Left hindlimb (tissue), 1 donor: ENCODE data around the gene RSPO3.

Experiments used
- DNase-seq: peaks from one replicate; pipeline ENCODE4 v3.0.0-alpha.2; 2018

Gene RSPO3

DNA sequence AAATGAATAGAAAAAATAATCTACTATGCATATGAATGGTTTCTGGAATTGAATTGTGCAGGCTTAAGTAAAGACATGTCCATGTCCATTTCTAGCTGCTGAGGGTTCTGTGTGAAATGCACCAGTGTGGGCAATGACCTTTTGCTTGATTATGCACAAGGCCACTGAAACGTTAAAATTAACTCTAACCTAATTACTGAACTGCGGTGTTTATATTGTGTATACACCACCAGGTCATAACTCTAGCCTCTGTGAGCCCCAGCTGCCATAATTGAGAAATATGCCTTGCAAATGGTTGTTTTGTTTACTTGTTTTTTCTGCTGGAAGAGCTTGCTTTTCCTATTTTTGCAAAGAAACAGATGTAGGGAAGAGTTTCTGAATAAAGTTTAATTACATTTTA is 46.1 kb downstream of the RSPO3 start:
- no peak for DNase-seq

DNA sequence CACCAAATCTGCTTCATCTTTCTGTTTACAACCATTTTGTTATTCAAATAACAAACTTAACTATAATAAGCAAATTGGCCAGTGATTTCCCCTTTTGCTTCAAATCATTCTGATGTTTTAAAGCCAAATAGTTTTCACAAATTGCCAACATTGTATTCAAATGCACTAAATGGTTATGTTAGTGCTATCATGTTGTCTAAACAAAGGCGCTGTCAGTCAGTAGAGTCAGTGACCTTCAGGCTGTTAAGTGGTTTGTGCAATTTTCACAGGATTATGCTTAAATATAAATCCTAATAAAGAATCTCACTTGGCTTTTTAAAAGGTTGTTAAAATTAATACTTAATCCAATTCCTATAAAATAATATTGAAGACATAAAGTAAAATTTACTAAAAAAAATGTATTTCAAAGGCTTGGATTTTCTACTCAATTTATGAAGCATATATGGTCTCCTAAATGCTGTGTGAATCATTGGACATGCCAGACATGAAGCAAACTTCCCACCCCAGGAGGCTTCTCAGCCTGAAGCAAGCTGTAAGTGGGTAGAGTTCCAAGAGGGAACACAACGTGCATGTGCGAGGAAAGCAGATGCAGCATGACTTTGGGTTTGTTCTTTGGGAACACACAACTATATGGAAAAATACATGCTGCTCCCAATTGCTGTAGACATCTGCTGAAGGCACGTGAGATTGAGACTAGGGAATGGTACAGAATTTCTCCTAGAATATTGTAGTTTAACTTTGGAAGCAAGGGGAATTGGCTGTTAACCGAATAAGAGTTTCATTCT is 54.9 kb downstream of the RSPO3 start:
- DNase-seq = no peak

DNA sequence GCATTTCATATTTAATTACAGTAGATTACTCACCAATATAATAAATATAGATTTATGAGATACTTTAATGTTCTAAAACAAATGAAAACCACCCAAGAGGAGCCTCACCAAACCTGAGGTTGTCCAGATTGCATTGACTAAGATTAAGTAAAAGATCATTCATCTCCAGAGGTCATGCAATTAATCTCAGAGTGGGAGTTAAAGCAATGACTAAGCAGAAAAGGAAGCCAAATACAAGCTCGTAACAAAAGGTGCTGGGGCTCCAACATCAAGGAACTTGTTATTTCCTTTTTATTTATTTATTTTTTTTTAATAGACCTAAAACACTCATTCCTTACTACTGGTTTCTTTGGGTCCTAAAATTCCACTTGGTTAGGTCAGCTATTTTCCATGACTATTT is 57.7 kb downstream of the RSPO3 start:
- no peak for DNase-seq

GRCh38 chr6:127177030-127177922 is 58.8 kb downstream of the RSPO3 start:
- DNase-seq = no peak

GRCh38 chr6:127177923-127178231 is 59.4 kb downstream of the RSPO3 start:
- DNase-seq = no peak

- DNase-seq = no peak
These were observed 60.3 kb downstream of the RSPO3 start for GRCh38 chr6:127178746-127179145.

DNA sequence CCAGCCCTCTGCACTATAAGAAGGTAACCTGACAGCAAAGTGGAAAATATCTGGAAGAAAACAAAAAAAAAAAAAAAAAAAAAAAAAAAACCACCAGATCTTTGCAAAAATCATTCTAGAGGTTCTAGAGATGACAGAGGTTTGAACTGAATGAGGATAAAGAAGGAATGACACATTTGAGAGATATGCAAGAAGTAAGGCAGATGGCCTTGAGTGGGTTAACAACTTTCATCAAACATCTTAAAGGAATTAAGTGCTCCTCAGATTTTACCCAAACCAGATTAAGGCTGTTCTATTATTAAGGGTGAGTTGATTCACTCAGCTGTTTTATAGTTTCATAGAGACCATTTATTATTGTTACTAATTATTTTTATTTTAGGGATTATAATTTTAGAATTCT is 62.0 kb downstream of the RSPO3 start:
- no peak for DNase-seq

- DNase-seq = no peak
These were observed 64.0 kb downstream of the RSPO3 start for GRCh38 chr6:127182501-127182900.

DNA sequence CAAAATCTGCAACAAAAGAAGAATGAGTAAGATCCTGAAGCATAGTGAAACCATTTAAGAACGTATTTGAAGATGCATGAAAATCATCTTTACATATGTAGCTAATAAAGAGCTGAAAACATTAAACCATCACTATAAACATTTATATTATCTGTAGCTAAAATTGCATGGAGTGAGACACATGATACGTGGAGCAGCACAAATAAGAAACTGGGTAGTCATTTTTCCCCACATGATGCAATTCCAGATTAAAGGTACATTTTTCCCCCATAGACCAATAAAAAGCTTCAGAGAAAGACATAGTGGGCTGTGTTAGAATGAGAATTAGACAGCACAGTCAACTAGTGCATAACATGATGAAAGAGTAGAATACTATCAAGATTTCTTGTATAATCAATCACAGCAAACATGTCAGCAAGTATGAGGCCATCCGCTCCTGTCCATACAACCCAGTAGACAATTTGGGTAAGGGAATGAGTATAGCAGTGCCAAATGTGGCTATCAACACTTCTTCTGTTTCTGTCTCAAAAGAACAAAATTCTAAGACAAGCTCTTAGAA is 67.0 kb downstream of the RSPO3 start:
- no peak for DNase-seq

GRCh38 chr6:127186889-127187288 is 68.4 kb downstream of the RSPO3 start:
- no peak for DNase-seq

DNA sequence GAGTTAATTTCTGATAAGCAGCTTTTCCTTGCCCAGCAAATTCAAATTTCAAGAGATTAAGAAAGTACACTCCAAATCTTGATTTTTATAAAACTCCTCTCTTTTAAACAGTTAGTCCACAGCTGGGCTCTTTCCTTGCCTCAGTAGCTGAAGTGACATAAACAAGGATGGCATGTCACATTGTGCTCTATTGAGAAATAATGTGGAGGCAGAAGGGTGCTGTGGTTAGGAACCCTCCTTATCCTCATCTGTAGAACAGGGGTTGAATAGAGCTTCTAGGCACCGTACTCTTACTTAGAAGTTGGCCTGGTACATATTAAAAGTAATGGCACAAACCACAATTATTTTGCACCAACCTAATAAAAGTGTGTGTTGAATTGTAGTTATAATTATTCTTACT is 70.3 kb downstream of the RSPO3 start:
- DNase-seq = no peak

GRCh38 chr6:127190552-127190951 is 72.1 kb downstream of the RSPO3 start:
- no peak for DNase-seq

- no peak for DNase-seq
These were observed 73.2 kb downstream of the RSPO3 start for GRCh38 chr6:127191716-127192115.

- no peak for DNase-seq
These were observed 74.6 kb downstream of the RSPO3 start for GRCh38 chr6:127192911-127193541.

GRCh38 chr6:127195833-127196232 is 77.4 kb downstream of the RSPO3 start:
- DNase-seq = no peak

DNA sequence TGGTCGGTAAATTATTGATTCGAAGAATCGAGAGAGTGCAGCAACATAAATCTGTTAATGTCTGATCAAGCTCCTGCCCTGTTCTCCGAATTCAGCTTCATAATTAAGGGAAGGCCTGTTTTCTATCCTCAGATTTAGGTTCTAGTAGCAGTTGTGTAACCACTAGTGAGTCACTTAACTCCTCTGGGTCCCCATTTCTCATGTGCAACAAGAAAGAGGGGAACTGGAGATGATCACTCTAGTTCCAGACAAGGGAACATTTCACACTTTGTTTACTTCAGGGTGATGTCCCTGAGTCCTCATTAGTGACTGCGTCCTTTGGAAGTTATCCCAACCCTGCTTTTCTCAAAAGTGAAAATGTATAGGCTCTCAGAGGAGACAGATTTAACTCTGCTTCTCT is 80.1 kb downstream of the RSPO3 start:
- no peak for DNase-seq

GRCh38 chr6:127199470-127199869 is 81.0 kb downstream of the RSPO3 start:
- DNase-seq = no peak

DNA sequence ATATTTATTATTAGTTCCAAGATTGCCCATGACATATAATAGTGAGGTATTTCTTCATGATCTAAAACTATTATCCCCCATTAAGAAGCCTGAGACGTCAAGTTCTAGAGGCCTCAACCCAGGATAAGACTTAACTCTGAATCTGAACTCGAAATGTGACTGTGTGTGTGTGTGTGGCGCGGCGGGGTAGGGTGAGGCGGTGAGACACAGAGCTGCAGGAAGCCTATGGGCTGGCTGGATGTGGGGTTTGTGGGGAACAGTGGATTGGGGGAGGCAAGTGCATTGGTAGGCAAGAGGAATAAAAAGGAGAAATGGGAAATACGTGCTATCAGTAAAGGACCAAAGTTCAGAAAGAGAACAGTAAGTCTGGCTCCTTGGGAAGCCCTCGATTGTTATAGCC is 81.6 kb downstream of the RSPO3 start:
- no peak for DNase-seq

DNA sequence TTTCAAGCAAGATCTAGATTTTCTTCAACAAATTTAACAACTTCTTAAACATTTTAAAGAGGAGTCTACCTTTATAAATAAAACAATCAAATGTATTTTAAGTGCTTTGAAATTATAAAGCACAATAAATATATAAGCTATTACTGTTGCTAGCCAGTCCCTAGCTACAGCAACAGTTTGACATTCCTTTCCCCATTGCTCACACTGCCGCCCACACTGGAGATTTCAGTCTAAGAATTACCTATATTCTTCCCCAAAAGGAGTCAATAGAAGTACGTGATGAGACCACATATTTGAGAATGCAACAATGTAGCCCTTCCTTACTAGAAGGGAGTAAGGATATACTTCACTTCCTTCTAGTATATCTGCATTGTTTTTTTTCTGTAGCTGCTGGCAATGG is 82.8 kb downstream of the RSPO3 start:
- no peak for DNase-seq

GRCh38 chr6:127202676-127203075 is 84.2 kb downstream of the RSPO3 start:
- DNase-seq = no peak

DNA sequence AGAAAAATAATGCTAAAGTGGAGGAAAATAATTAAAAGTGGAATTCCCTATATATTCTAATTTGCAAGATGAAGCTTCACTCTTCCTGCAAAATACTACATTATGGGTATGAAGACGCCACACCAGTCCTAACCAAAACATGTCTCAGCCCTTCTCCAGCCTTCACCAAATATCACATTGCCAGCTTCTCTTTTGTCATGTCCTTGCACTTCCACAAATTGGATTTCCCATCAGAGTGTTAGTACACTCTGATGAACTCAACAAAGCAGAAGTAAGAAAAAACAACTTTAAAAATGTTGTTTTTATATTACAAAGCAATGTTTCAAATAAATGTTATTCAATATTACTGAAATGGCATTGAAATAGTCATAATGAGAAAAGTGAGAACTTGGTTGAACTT is 85.8 kb downstream of the RSPO3 start:
- DNase-seq = no peak

- DNase-seq = no peak
These were observed 86.6 kb downstream of the RSPO3 start for GRCh38 chr6:127205036-127205435.

DNA sequence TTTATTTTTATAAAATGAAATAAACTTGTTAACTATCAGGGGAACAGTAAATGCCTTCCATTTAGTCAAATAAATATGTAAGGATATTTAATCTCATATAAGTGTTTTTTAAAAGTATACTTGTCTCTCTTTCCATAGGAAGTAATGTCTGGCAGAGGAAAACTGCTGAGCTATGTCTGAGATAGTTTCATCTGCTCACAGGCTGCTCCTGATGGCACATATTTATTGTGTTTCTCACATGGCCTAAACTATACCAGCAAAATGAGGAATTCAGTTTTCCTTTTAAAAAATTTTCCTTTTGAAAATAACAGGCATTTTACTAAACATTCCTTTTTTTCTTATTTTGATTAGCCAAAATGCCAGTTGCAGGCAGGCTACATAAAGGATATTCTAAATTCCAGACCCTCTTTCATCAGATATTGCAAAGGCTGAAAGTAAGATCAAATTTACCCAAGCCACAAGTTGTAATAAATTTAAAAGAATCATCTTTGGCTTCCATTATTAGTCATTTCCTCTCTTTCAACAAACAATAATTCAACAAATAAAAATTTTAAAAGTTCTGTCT is 88.1 kb downstream of the RSPO3 start:
- DNase-seq = no peak
